Hepatic stellate cell (primary cell): ENCODE results near the gene SORBS1.

ENCODE experiments used
- DNase-seq: peaks from one replicate; pipeline ENCODE4 v3.0.0; 2011; ENCODE audit warnings: low spot score

The SORBS1 gene

DNA sequence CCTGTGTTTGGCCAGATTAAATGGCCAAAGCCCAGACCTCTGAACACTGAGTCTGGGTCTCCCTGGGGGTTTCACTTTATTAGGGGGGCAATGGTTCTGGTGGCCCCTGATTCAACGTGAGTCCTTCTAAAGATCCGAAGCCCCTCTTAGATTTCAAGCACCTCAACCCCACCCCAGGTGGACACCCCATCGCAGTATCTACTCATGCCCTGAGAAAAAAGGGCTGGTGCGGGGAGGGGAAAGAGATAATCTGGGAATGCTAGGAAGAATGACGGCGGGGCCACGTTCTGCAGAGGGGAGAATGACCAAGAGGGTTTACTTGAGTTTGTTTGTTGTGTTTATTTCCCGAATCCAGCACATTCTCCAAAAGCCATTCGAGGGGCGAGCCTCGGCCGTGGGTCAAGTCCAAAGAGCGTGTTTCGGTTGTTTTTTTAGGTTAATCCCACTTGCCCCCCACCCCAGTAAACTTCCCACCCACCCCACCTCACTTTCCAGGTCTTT lies 271.2 kb downstream of the SORBS1 start:
- no peak for DNase-seq

DNA sequence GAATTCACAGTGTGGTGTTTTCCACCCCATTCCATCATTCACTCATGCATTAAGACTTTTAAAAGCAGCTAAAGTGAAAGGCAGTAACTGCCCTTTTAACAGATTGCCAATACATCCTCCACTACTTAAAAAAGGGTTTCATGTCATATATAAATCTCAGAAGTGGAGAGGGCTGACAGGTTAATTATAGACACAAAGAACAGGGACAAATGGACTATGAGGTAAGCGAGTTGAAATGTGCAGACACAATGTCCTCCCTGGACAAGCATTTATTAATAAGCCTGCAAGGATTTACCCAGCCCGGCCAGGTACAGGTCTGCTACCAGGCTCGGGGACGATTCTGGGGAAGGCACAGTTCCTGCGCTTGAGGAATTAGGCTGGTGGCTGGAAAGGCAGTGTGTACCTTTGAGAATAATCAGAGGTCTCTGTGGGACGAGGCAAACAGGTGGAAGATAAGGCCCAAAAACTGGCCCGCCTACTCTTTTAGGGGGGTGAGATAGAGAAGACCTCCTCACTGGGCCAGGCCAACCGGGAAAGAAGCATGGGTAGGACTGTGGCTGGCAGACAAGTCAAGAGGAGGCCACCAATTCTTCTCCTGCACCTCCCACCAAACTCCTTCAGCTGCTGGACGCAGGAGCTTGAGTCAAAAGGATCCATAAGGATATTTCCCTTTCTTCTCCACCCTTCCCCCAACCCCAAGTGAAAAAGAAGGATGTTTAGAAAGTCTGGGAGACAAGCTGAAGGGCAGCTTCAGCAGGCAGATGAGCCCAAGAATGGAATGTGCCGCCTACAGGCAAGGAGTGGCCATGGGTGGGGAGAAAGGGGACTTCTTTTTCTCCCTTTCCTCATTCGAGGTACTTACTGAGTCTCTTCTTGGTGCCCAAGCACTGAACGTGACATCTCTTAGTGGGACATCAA lies 271.9 kb downstream of the SORBS1 start:
- DNase-seq = peak; percentile 65

DNA sequence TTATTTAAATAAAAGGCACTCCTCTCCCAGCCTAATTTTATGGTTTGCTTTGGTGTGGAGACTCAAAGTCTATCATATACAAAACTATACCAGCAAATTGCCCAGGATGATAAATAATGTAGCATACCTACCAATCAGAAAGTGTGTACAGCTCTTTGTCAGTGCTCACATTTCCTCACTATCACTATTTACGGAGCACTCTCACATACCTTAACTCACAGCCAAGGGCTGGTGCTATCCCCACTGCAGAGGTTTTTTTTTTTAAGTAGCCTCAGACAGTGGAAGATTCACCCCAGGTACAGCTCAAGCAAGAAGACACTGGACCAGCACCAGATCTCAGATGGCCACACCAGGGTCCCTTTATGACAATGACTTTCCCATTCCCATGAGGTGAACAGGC lies 272.9 kb downstream of the SORBS1 start:
- DNase-seq = no peak

DNA sequence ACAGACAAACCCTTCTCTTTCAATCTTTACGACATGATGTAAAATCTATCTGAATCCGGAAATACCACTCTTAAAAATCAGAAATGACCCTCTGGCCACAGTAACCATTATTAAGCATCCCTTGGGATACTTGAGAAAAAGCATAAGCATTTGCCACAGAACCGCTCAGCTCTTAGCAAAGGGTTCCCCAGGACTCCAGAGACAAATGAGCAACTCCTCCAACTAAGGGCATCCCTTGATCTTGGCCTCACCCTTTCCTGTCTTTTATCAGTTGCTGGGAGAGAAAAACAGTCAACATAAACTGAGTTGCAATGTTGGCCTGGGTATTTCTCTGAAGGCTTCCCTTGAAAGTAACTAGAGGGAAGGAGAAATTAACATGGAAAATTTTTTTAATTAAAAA lies 273.9 kb downstream of the SORBS1 start:
- peak; percentile 63 for DNase-seq

DNA sequence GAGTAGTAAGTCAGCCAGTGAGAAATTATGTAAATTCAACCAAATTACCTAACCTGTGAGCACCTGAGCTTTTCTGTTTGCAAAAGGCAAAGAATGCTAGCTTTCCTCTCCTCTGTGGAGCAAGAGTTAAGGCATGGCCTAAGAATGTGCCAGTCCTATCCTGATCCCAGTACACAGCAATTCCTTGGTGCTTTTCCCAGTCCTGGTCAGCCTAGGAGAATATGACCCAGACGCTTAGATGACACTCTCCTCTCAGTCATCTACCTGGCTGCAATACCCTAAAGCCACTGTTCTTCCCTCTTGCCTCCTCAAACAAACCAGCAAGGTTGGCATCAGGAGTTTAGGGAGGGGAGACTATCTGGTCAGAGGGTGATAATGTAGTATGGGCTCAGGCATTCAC lies 274.5 kb downstream of the SORBS1 start:
- no peak for DNase-seq

DNA sequence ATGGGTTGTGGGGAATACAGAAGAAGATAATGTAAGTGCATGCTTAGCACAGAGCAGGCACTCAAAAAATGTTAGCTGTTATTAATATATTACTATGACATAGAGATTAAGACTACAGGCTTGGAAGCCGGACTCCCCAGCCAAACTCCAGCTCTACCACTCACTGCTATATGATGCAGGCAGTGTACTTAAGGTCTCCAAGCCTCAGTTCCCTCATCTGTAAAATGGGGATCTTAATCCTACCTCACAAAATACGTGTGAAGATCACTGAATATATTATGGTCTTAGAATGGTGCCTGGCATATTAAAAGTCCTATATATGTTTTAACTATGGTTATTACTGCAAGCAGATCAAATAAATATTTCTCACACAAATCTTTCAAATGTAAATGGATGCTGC lies 275.6 kb downstream of the SORBS1 start:
- DNase-seq = no peak

DNA sequence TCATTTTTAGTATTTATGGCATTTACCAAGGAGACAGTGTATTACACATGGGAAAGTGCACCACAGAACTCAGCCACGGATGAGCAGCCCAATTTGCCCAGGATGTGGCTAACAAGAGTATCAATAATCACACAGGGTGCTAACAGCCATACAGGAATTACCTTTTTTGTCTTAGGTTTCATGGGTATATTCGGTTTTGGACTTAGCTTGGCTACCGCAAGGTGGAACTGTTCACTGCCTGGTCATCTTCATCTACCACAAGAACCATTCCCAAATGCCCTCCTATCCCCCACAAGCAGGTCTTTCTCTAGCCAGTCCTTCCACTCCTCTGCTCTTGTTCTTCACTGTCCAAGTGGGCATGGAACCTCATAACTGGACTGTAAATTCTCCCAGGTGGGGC lies 276.4 kb downstream of the SORBS1 start:
- no peak for DNase-seq

DNA sequence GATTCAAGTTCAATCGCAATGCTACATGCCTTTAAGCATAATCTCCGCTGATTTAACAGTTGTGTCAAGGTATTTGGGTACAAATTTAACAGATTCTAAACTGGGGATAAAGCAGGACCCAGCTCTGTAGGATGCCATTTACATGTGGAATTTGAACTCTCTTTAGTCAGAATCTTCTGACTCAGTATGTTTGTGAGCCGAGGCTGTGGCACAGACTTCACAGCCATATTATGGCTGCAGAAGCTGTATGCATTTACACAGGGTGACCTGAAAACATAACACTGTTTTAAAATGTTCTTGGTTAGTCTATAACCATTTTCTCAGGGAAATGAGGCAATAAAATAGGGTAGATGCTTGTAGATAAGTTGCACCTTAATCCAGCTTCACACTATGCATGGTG lies 279.1 kb downstream of the SORBS1 start:
- no peak for DNase-seq

DNA sequence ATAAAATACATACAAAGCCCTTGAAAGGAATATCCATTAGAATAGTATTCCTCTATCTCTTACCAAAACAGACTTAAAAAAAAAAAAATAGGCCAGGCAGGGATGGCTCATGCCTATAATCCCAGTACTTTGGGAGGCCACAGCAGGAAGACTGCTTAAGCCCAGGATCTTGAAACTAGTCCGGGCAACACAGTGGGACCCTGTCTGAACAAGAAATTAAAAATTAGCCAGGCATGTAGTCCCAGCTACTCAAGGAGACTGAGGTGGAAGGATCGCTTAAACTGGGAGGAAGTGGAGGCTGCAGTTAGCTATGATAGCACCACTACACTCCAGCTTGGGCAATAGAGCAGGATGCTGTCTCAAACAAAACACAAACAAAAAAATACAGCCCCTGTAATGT lies 280.0 kb downstream of the SORBS1 start:
- DNase-seq = no peak

DNA sequence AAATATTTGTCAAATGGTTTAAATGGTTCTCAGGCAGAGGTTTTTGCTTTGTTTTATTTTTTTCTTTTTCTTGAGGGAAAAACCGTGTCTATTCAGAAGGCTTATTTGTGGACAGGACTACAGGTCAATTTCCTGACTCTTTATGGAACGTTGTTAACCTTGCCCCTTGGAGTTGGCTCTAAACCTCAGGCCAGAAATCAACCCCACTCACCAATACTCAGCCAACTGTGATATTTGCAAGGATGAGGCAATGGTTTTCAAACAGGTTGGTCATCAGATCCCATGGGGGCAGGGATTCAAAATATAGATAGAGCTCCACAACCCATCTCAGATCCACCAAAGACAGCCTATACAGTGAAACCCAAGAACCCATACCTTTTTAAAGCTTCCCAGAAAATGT lies 280.5 kb downstream of the SORBS1 start:
- DNase-seq = no peak

DNA sequence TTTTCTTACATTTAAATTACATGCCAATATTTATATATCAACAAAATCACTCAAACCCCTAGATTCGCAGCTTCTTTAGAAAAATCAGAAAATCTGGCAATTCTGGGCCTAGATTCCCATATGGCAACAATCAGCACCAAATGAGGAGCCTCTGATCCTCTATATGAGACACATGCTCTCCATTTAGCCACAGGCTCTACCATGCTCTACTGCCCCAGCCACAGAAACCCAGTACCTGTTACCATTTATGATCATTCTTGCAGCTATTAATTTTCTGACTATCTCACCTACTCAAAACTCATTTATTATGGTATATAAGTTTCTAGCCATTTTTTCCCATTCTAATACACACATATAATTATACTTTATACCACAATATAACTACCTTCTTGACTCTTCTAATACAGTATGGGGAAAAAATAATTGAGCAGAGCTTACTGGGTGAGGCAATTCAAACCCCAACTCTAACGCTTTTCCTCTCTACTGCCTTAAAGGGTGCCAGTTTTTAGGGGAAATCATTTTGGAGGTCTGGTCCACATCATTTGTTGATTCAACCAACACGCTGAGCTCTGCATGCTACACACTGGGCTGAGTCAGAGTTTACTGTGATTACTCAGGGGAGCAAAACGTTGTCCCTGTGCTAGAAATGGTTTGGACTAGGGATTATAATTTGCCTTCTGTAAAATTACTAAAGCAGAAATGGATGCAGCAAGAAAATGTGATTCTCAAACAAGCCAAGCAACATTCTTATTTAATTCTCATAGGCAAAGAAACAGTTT lies 281.9 kb downstream of the SORBS1 start:
- DNase-seq = peak; percentile 54

DNA sequence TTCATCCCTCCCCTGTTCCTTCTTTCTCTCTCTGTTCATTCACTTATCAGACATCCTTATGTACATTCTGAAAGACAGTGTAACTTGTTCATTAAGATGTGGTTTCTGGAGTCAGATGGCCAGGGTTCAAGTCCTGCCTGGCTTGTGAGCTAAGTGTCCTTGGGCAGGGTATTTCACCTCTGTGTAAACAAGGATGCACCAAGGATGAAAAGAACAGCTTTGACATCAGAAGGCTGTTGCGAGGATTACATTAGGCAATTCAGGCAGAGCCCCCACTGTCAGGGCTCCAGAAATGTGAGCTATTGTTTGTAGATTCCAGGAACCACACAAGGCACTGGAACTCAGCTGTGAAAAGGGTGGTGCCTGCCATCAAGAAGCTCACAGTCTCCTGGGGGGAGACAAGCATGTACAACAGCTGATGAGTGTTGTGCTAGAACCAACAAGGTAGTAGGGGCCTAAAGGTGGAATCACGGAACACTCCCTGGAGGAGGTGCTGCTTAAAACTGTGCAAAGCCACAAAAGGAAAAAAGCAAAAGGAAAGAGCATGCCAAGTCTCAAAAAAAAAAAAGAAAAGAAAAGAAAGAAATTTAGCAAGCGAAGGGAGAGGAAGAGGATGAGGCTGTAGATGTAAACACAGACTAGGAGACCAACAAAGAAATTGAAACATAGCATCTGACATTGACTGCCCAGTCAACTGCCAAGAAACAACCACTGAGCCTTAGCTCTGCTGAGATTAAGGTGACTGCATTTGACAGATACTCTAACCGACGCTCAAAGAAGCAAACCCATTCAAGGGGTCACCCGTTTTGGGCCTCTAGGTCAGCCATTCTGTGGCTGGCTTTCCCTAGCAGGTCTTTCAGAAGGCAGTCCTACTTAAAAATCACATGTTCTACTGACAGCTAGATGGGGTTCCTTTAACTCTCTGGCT lies 282.8 kb downstream of the SORBS1 start:
- DNase-seq = no peak

DNA sequence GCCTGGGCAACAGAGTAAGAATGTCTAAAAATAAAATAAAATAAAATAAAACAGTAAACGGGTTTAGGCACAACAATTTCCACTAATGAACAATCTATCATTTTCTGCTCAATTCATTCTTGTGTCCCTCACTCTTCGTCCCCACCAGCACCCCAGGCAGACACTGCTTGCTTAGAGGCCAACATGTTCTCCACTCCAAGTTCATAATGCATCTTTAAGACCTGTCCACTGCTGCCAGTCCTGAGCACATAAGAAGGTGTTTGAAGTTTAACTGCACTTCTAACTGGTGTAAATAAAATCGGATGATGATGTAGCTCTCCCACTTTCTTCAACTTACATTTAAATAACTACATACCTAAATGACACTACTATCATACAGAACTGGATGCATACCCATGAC lies 283.6 kb downstream of the SORBS1 start:
- DNase-seq = no peak

DNA sequence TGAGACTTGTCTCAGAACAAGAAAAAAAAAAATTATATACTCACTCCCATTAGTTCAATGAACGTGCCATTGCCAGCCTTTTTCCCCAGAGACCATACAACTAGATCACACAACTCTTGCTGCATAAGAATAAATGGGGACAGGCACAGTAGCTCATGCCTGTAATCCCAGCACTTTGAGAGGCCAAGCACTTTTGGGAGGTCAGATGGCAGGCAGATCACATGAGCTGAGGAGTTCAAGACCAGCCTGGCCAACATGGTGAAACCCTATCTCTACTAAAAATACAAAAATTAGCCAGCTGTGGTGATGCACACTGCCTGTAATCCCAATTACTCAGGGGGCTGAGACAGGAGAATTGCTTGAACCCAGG lies 284.0 kb downstream of the SORBS1 start:
- DNase-seq = no peak

DNA sequence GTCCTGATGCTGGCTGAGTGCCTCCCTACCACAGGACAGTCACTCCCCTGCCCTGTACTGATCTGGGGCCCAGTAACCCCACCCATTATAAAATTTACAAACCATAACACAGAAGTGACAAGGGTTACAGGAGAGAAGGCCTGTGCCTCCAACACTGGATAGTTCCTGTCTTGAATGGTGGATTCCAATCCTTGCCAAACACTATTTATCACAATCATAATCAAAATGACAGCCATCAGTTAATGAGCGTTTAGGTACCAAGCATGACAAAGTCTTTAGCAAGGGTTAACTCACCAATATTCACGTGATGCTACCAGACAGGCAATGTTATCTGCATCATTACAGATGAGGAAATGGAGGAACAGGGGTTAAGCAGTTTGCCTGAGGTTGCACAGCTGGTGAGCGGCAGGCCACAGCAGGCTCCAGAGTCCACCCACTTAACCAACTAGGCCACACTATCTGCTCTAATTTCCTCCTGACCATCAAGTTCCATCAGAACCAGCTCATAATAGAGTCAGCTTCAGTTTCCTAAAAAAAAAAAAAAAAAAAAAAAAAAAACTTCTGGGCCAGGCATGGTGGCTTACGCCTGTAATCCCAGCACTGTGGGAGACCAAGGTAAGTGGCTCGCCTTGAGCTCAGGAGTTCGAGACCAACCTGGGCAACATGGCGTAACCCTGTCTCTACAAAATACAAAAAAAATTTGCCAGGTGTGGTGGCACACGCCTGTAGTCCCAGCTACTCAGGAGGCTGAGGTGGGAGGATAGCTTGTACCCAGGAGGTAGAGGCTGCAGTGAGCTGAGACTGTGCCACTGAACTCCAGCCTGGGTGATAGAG lies 284.6 kb downstream of the SORBS1 start:
- no peak for DNase-seq

DNA sequence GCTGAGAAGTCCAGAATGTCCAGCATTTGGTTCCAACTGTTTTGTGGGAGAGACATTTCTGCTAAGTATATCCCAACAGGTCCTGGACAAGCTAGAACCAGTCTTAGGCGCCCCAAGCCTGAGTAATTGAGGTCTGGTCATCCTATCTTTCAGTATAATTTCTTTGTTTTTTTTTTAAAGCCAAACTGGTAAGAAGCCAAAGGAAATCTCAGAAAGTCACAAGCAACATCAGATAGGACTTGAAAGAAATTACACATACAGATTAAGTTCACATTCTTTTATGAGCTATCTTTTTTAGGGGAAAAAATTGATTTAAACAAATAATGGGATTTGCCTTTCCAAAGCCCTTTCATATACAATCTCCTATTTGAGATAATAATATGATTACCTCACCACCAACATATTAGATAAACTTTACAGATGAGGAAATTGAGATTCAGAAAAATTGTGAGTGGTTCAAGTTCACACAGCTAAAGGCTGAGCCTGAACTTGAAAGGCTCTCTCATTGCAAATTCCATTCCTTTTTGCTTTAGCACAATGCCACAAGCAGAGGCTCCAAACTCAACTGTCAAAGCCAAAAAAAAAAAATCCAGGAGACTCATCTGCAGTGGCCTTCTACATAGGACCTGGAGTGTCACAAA lies 285.3 kb downstream of the SORBS1 start:
- DNase-seq = no peak

DNA sequence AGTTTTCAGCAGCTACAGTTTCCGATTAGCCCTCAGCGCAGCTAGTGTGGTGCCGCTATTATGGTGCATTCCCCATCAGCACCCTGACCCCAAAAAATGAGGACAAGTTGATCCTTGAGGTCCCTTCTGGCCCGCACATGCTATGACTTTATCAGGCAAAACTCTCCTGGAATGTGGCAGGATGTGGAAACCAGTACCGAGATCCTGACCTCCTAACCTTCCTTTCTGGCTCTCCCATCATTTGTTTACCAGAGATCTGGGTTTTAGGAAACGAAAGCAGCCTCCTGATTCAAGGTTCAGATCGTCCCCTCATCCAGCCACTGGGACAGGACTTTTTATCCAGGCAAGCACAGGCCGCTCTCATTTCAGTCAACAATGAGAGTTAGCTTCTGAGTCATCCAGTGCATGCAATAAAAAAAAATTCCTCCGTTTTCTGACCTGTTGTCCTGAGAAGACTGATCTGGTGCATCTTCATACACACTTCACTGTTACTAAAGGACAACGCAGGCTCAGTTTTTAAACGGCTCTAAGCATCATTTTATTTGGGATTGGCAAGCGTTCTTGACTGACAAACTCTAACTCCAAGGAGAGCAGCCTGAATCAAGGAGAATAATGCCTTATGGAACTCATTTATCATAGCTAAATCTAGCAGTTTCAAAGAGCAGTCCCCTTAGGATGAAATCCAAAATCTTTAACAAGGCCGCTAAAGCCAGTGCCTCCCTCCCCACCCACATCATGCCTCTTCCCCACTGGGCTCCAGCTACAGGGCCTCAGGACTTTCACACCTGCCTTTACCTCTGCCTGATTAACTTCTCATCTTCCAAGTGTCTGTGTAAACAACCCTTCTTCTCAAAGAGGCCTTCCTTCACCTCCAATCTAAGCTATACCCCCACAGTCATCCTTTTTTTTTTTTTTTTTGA lies 287.5 kb downstream of the SORBS1 start:
- DNase-seq = peak; percentile 76

DNA sequence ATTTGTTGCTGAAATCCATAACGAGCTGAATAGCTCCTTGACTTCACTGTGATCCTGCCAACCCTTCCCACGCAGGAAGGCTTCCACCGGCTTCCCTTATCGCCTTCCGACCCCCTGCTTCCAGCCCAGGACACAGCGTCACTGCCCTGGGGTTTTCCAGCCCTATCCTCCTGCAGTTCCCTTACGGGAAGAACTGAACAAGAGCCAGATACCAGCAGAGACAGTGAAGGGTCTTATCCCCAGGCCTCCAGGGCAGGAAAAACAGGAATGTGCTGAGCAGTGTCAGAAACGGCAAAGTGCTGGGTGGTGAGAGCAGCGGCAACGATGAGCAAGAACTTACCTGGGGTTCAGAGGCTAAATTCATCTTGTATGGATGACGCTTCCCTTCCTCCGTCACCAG lies 292.7 kb downstream of the SORBS1 start:
- no peak for DNase-seq

DNA sequence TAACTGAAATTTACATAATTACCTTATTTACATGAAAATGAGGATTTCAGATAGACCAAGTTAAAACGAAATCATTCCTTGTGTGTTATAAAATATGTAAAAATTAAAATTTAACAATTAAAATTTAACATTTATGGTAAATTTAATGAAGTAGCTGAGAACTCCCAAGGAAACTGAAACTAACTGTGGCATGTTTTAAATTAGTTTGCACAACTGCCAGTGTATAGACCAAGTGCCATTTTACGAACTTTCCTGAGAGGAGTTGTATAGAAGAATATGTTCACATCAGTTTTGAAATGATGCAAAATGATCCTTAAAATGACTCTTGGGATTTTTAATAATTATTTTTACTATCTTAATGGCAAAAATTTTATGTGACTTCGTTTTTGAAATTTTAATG lies 293.9 kb downstream of the SORBS1 start:
- no peak for DNase-seq

DNA sequence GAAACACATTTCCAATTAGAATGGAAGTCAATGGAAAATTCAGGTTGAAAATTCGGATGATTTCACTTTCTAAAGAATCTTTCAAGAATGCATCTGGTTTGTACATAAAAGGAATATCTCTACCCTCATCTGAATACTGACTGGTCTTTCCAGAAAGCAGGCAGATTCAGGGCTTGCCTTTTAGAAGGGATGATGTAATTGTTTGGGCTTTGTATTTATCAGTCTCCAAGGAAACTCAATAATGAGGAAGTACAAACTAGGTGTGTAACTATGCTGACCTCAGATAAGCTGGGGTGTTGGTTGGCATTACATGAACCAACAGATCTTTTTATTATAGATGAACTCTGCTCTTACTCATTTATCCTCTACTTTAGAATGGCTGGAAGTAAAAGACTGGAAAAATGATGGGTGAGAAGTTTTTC lies 294.5 kb downstream of the SORBS1 start:
- DNase-seq = peak; percentile 66
